Subcutaneous abdominal adipose tissue (tissue), 5 donors: ENCODE measurements around the gene ARHGEF6.

Experiments used
- H3K27ac ChIP-seq: one replicate; pipeline ENCODE4 v1.7.0; 2013; ENCODE audit warnings: low read depth, mild to moderate bottlenecking, inconsistent platforms, low read length, moderate library complexity
- H3K27me3 ChIP-seq, 5 donors: one replicate each; pipeline ENCODE4 v1.7.0; 2013; ENCODE audit warnings: low read length in 5 of 5, inconsistent platforms in 1 of 5; ENCODE audit not compliant: control insufficient read depth in 5 of 5, insufficient read depth in 4 of 5
- H3K36me3 ChIP-seq, 5 donors: one replicate each; pipeline ENCODE4 v1.7.0; 2013; ENCODE audit warnings: low read length in 5 of 5; ENCODE audit not compliant: control insufficient read depth in 5 of 5, insufficient read depth in 5 of 5
- H3K4me1 ChIP-seq, 5 donors: one replicate each; pipeline ENCODE4 v1.7.0; 2013; ENCODE audit warnings: low read length in 5 of 5, mild to moderate bottlenecking in 3 of 5, moderate library complexity in 1 of 5; ENCODE audit not compliant: control insufficient read depth in 5 of 5, insufficient read depth in 5 of 5
- H3K4me3 ChIP-seq, 5 donors: one replicate each; pipeline ENCODE4 v1.7.0; 2013; ENCODE audit warnings: low read length in 5 of 5, low read depth in 1 of 5
- H3K9ac ChIP-seq, 5 donors: one replicate each; pipeline ENCODE4 v1.7.0; 2013; ENCODE audit warnings: low read length in 5 of 5, mild to moderate bottlenecking in 4 of 5, moderate library complexity in 3 of 5
- H3K9me3 ChIP-seq, 5 donors: one replicate each; pipeline ENCODE4 v1.7.0; 2013; ENCODE audit warnings: low read length in 5 of 5; ENCODE audit not compliant: control insufficient read depth in 5 of 5
- donor health status: healthy.
- donor health status: healthy.
- donor health status: healthy.
- donor health status: healthy.
- donor health status: healthy.

Gene ARHGEF6

DNA sequence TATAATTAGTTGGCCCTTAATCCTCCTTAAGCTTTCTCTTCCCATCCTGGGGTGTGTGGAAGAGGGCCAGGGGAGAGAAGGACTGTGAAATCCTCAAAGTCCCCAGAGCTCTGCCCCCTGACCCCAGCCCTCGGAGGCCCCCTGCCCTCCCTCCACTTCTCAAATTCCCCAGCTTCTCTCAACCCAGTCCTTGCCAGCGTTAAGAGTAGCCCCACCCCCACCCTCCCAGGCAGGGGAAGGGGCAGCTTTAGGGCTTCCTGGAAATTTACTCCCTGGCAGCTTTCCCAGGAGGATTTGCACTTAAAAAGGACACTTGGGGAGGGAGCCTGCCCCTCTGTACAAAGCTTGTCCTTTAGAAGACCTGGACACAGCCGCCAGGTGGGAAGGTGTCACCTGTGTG, 144.6 kb downstream of the ARHGEF6 start:
- H3K27me3 ChIP-seq = peaks cover 0 to 5% (median 3%) of the 10 kb centered on the region in 5 donors
- no peaks in the 10 kb centered on the region for H3K36me3 ChIP-seq
- no peak overlapping the region for H3K4me3 ChIP-seq
- H3K27ac ChIP-seq = no peak overlapping the region
- H3K9ac ChIP-seq = no peak overlapping the region
- H3K4me1 ChIP-seq = no peaks in the 10 kb centered on the region
- H3K9me3 ChIP-seq = no peaks in the 10 kb centered on the region

DNA sequence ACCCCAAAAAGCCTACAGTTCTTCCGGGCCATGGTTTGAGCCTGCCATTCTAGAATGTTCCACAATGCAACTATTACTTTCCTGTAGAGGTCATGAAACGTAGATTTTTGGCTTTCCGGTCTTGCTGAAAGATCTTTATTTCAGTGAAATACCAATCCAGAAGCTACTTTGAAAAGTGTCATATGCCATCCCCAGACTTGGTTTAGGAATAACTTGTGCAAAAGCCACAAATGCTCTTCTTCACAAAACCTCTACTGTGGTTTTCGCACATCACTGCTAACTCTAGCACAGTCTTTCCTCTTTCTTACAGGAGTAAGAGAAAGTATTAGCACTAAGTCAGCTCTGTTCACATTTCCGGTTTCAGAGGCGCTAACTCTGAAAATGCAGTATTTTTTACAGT, 145.5 kb downstream of the ARHGEF6 start:
- Histone ChIP-seq H3K9ac (no peak overlapping the region), H3K27ac (no peak overlapping the region), H3K4me1 (no peaks in the 10 kb centered on the region), H3K9me3 (no peaks in the 10 kb centered on the region), H3K4me3 (no peak overlapping the region), H3K27me3 (peaks cover 0 to 5% (median 3%) of the 10 kb centered on the region in 5 donors), H3K36me3 (no peaks in the 10 kb centered on the region)

DNA sequence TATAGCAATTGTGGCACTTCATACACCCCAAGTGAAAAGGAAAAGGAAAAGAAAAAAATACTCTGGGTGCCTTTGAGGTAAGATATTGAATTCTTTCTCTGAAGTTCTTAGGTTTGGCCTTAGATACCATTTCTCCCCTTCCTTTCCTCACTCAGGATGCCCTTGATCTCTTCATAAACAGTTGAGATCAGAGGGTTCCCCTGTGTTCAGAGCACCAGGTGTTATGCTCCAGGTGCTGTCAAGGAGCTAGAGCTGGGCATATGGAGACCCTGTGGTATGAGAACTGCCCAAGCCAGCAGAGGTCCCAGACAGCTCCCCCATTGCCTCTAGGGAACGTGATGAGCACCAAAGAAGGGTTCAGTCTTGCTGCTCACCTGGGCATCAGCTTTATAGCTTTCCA, 149.9 kb downstream of the ARHGEF6 start:
- no peak overlapping the region for H3K27ac ChIP-seq
- no peak overlapping the region for H3K9ac ChIP-seq
- H3K36me3 ChIP-seq = no peaks in the 10 kb centered on the region
- H3K4me1 ChIP-seq = no peaks in the 10 kb centered on the region
- peaks cover 0 to 5% (median 2%) of the 10 kb centered on the region in 5 donors for H3K27me3 ChIP-seq
- H3K4me3 ChIP-seq = no peak overlapping the region
- H3K9me3 ChIP-seq = no peaks in the 10 kb centered on the region

DNA sequence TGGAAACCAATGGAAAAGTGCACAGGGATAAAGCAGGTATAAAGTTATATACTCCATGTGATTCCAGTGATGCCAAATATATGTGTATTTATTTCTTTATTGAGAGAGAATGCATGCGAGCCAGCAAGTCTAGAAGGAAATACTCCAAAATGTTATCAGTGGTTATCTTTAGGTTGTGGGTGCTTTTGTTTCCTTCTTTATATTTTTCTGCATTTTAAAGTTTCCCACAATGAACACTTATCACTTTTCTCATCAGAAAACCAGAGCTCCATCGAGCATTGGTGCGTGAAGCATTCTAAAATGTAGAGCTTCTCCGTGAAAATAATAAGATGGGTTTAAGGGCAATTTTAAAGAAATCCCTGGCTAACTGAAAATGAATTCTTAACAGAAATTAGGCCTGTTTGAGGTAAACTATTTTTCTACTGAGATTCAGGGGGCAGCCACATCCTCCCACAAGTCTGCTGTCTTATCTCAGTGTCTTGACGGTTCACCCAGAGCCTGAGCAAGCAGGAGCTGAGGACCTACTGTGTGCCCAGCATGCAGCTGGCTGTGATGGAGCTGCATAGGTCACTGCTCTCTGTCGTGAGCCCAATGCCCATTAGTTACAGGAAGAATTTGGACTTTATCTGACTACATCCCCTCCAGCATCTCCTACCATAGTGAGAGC, 151.5 kb downstream of the ARHGEF6 start:
- peaks cover 0 to 5% (median 0%) of the 10 kb centered on the region in 5 donors for H3K9me3 ChIP-seq

DNA sequence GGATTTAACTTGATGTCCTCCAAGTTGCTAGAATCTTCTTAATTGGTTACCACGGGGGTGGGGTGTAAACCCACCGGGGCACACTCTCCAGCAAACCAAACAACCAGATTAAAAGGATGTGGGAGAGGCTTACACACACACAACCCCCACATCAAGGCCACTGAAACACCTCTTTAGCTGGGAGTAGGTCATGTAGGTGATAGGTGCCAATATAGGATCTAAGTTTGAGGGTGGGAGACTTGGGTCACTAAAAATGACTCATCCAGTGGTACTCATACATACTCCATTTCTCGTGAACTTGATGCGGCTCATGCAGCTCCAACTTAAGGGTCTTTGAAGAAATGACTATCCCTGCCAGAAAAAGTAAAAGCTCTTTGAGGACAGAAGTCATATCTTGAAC, 153.3 kb downstream of the ARHGEF6 start:
- Histone ChIP-seq H3K27me3 (peaks cover 0 to 5% (median 2%) of the 10 kb centered on the region in 5 donors), H3K36me3 (no peaks in the 10 kb centered on the region), H3K4me3 (no peak overlapping the region), H3K9me3 (peaks cover 0 to 5% (median 0%) of the 10 kb centered on the region in 5 donors), H3K9ac (no peak overlapping the region), H3K4me1 (no peaks in the 10 kb centered on the region), H3K27ac (no peak overlapping the region)

More for the DNA sequence above, 151.5 kb downstream of the ARHGEF6 start:
- no peak overlapping the region for H3K27ac ChIP-seq
- no peaks in the 10 kb centered on the region for H3K36me3 ChIP-seq
- peaks cover 0 to 5% (median 0%) of the 10 kb centered on the region in 5 donors for H3K27me3 ChIP-seq
- no peaks in the 10 kb centered on the region for H3K4me1 ChIP-seq
- no peak overlapping the region for H3K9ac ChIP-seq
- no peak overlapping the region for H3K4me3 ChIP-seq

DNA sequence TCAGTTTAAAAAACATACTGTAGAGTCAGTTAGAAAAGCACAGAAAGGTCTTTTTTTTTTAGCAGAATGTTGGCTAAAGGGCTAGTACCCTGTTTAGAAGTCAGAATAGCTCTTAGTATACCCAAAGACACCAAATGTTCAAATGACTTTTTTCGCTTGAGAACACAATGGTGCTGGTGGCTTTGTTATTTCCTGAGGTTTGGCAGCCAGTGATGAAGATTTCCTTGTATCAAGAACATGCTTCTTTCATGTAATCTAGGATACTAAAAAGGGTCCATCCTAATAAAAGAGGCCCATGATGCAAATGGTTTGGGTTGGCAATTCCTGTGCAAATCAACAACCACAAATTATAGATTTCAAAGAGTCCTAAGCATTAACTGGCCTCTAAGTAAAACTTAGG, 153.8 kb downstream of the ARHGEF6 start:
- Histone ChIP-seq H3K27me3 (peaks cover 0 to 5% (median 2%) of the 10 kb centered on the region in 5 donors), H3K27ac (no peak overlapping the region), H3K9ac (no peak overlapping the region), H3K4me1 (no peaks in the 10 kb centered on the region), H3K4me3 (no peak overlapping the region), H3K9me3 (peaks cover 0 to 5% (median 0%) of the 10 kb centered on the region in 5 donors), H3K36me3 (no peaks in the 10 kb centered on the region)

DNA sequence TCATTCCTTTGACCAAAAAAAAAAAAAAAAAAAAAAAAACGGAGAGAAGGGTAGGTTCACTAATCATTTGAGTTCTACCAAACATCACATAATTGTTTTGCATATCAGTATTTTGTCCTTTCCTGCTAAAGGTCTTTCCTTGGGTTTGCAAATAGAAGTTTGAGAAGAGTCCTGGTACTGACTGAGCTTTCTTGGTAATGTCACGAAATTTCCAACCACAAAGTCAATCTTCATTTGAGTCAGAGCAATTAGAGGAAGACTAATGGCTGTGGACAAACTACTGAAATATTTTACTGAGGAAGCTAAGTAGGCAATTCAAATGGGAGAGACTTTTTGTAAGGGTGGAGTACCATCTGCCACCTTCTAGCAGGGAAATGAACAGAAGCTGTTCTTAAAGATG, 154.5 kb downstream of the ARHGEF6 start:
- H3K4me3 ChIP-seq = no peak overlapping the region
- H3K9ac ChIP-seq = no peak overlapping the region
- H3K36me3 ChIP-seq = no peaks in the 10 kb centered on the region
- peaks cover 0 to 5% (median 2%) of the 10 kb centered on the region in 5 donors for H3K27me3 ChIP-seq
- H3K9me3 ChIP-seq = peaks cover 0 to 5% (median 0%) of the 10 kb centered on the region in 5 donors
- H3K4me1 ChIP-seq = no peaks in the 10 kb centered on the region
- no peak overlapping the region for H3K27ac ChIP-seq

DNA sequence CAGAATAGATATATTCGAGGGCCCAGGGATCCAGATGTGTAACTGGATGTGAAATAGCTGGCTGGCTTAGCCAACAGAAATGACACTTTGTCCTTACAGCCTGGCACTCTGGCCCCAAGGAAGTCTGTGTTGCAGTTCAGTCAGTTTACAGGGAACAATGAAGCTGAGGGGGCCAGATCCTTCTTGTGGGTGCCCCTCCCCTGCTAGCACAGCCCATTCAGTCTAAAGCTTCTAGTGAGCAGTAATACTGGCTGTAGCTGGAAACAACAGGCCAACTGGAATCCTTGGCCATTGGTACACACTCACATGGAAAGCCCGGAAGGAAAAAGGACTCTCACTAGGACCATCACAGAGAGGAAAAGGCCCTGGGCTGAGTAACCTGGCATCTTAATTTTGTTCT, 155.5 kb downstream of the ARHGEF6 start:
- H3K36me3 ChIP-seq = no peaks in the 10 kb centered on the region
- H3K27me3 ChIP-seq = peaks cover 0 to 5% (median 2%) of the 10 kb centered on the region in 5 donors
- no peak overlapping the region for H3K27ac ChIP-seq
- no peak overlapping the region for H3K9ac ChIP-seq
- no peaks in the 10 kb centered on the region for H3K4me1 ChIP-seq
- peaks cover 0 to 5% (median 0%) of the 10 kb centered on the region in 5 donors for H3K9me3 ChIP-seq
- no peak overlapping the region for H3K4me3 ChIP-seq

DNA sequence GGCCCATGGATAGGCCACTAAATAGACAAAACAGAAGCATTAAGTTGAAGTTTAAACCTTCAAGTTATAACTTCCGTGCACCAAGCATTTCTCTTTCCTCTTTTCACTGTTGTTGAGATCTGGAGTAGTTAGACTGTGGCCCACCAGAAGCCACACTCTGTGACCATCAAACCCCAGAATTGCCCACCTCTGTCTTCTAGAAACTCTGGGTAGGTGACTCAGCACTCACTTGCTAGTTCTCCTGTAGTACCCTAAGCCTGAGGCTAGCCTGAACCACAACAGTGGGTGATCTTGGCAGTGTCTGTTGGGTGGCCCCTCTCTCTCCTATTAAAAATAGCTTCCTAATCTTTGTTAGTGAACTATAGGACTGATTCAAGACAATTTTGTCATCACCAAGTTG, 157.3 kb downstream of the ARHGEF6 start:
- H3K4me1 ChIP-seq = peaks cover 0 to 5% (median 2%) of the 10 kb centered on the region in 5 donors
- no peak overlapping the region for H3K27ac ChIP-seq
- peaks cover 0 to 5% (median 2%) of the 10 kb centered on the region in 5 donors for H3K27me3 ChIP-seq
- H3K36me3 ChIP-seq = no peaks in the 10 kb centered on the region
- H3K9ac ChIP-seq = no peak overlapping the region
- H3K9me3 ChIP-seq = peaks cover 0 to 5% (median 0%) of the 10 kb centered on the region in 5 donors
- no peak overlapping the region for H3K4me3 ChIP-seq

DNA sequence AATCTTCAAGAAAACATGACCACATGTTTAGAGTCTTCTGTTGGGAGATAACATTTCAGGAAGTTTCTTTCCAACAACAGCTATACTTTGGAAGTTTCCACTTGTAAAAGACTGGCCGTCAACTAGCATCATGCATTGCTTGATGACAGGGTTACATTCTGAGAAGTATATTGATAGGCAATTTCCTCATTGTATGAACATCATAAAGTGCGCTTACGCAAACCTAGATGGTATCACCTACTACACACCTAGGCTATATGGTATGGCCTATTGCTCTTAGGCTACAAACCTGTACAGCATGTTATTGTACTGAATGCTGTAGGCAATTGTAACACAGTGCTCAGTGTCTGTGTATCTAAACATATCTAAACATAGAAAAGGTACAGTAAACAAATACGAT, 158.2 kb downstream of the ARHGEF6 start:
- H3K4me1 ChIP-seq = peaks cover 0 to 13% (median 4%) of the 10 kb centered on the region in 5 donors
- no peak overlapping the region for H3K9ac ChIP-seq
- no peaks in the 10 kb centered on the region for H3K36me3 ChIP-seq
- H3K27me3 ChIP-seq = peaks cover 0 to 5% (median 2%) of the 10 kb centered on the region in 5 donors
- H3K9me3 ChIP-seq = peaks cover 0 to 5% (median 0%) of the 10 kb centered on the region in 5 donors
- H3K4me3 ChIP-seq = no peak overlapping the region
- H3K27ac ChIP-seq = no peak overlapping the region
